Stimulated activated CD8-positive, alpha-beta memory T cell treated with anti-CD3 and anti-CD28 coated beads, Interleukin-12 subunit alpha, Interleukin-12 subunit beta, amount 100 ng/mL, for 1 hour (primary cell): Measurements from ENCODE around the gene PEX6.
"Not testable (repeated sequence)": the region's sequence is repeated elsewhere in the genome, so short reads cannot be mapped to it uniquely, and the experiment has no call there.

ENCODE experiments used
- DNase-seq: peaks from one replicate; pipeline ENCODE4 v3.0.0-alpha.2; 2020; ENCODE audit warnings: low read depth

Gene PEX6

DNA sequence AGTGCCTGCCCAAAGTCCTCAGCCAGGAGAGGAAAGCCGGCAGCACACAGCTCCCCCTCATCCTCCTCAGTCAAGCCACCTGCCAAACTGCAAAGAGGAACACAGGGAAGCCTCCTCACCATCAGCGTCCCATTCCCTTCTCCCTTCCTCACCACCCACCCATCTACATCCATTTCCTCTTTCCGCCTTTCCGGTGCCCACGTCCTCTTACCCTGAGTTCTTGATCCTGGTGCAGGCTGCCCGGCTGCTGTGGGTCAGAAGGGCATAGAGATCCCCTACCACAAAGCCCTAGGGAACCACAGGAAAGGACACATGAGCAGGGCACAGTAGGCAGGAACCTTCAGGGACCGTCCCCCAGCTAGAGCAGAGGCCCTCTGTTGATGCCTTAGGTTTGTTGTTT lies 12.4 kb downstream of the PEX6 start:
- DNase-seq, result no peak

DNA sequence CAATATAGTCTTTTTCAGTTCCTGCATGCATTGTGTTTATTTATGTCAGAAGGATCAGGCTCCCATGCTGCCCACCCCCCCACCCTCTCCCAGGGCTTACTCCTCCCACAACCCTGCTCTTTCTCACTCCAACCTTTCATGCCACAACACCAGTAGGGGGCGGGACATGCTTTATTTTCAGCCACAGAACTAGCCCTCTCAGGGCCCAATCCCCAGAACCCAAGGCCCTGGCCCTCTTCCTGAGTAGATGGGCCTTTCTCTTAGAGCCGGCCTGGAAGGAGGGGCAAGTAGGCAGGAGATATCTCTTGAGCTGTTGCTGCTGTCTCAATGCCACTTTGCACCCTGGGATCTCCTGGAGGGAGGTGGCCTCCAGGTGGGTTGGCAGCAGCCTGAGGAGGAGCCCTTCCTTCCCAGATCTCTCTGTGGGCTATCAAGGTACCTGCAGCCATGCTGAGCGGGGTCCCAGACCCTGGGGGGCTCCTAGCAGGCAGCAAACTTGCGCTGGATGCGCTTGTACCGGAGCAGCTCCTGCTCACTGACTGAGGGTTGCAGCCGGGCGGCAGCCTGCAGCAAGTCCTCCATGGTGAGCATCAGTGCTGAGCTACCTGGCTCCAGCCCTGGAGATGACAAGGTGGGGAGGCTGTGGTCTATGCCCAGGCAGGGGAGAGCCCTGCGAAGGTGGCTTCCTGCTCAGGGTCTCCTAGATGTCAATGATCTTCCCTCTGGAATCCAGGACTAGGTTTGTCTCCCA lies 15.0 kb downstream of the PEX6 start:
- DNase-seq, result no peak

DNA sequence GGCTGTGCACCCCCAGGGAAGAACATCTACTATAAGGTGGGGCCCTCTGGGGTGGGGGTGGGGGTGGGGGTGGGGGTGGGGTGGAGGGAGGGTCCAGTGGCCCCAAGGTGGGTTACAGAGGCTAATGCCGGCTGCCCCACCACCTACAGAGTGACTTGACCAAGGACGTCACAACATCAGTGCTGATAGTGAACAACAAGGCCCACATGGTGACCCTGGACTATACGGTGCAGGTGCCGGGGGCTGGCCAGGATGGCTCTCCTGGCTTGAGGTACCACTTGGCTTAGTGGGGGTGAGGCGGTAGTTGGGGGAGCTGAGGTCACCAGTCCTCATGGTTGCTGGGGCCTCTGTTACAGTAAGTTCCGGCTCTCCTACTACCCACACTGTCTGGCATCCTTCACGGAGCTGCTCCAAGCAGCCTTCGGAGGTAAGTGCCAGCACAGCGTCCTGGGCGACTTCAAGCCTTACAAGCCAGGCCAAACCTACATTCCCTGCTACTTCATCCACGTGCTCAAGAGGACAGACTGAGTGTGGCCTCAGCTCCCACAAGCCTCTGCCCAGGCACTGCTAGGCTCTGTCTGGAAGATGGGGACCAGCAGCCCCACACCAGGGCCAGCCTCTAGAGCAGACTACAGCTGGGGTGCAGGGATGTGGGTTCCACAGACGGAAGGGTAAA lies 15.7 kb downstream of the PEX6 start:
- DNase-seq, result no peak

DNA sequence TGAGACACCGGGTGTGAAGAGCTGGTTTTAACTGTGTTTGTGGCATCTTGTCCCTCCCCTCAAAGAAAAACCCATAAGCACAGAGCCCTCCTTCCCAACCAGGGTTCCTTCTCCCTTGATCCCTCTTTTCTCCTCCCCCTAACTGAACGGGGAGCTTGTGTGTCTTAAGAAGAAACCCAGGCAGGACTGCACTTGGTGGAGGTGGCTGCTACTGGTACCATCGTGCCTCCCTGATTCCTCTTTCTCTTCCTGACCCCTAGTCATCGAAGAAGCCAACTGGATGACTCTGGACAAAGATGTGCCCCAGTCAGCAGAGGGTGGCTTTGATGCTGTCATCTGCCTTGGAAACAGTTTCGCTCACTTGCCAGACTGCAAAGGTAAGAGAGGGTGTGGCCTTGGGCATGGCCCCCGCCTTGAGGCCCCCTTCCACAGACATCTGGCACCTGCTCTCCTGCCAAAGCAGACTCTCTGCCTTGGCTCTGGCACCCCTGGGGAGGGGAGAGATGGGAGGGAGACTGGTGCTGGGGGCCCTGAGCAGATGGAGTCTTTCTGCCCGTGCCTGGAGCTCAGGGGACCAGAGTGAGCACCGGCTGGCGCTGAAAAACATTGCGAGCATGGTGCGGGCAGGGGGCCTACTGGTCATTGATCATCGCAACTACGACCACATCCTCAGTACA lies 16.3 kb downstream of the PEX6 start:
- DNase-seq, result no peak

DNA sequence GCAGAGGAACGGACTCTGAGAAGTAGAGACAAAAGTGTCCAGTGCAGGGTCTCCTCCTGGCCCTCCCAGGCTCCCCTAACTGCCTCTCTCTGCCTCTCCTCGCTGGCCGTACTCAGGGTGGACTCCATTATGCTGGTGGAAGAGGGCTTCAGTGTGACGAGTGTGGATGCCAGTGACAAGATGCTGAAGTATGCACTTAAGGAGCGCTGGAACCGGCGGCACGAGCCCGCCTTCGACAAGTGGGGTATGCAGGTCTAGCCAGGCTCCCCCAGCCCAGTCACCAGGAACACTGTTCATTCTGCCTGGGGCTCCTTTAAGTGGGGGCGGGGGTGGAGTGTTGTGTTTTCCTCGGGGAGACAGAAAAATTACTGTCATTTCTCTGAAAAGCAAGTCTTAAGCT lies 16.9 kb downstream of the PEX6 start:
- no peak for DNase-seq

DNA sequence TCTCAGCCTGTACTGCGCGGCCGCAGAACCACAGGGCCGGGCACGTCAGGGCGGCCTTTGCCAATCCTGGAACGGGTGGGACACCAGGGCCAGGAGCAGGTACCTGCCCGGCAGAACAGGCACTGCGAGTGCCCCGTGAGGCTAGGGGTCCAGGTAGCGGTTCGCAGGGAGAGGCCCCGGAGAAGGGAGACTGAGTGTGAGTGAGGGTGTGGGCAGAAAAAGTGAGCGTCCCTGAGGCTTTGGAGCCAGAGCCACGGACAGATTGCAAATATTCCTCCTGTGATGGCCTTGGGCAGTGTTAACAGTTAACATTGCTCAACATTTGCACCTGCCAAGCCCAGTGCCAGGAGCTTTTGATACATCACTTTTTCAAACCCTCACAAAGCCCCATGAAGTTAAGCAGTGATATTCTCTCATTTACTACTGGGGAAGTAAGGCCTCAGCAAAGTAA lies 17.9 kb downstream of the PEX6 start:
- DNase-seq, result no peak

DNA sequence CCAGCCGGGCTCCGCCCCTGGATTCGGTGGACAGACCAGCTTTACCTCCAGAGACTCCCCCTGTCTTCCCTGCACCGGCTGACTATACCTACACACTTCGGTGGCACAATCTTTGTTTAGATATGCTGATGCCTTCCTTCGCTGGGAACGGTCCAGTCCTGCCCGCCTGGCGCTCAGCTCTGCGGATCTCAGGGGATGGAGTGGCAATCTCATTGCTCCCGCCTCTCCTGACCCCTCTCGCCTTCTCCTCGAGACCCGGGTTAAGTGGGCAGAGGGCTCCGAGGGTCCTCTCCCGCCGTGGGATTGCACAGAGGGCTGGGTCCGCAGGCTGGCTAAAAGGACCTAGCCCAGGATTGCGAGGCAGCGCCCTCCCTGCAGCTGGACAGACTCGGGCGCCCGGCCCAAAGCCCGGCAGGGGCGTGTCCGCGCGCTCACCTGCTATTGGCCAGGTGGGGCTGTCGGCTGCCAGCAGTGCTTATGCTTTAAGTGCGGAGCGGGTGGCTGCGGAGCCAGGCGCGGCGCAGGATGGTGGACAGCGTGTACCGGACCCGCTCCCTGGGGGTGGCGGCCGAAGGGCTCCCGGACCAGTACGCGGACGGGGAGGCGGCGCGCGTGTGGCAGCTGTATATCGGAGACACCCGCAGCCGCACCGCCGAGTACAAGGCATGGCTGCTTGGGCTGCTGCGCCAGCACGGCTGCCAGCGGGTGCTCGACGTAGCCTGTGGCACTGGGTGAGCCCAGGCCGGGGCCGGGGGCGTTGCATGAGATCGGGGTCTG lies 18.6 kb downstream of the PEX6 start, which contains the start of gene GNMT:
GNMT (plus strand) TSS at position 512 of the 777 bp plus-strand sequence; CDS start at position 526, 14 bp downstream.
- no peak for DNase-seq

DNA sequence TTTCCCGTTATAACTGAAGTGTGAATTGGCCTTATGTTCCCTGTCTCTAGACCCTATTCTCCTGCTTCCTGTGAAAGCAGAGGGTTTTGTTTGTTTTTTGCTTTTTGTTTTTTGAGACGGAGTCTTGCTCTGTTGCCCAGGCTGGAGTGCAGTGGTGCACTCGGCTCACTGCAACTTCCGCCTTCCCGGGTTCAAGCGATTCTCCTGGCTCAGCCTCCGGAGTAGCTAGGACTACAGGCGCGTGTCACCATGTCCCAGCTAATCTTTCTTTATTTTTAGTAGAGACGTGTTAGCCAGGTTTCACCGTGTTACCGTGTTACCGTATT lies 19.1 kb downstream of the PEX6 start:
- no peak for DNase-seq

DNA sequence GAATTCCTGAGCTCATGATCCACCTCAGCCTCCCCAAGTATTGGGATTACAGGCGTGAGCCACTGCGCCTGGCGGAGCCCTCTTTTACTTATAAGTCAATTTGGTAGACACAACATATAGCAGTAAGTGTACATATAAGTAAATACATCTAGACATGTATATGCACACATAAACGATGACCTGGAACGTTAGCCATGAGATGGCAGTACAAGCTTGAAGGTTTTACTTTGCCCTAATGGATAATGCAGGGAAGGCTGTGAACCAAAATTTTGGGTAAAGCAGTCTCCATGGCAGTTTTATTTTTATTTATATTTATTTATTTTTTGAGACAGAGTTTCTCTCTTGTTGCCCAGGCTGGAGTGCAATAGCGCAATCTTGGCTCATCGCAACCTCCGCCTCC lies 20.9 kb downstream of the PEX6 start:
- no peak for DNase-seq

DNA sequence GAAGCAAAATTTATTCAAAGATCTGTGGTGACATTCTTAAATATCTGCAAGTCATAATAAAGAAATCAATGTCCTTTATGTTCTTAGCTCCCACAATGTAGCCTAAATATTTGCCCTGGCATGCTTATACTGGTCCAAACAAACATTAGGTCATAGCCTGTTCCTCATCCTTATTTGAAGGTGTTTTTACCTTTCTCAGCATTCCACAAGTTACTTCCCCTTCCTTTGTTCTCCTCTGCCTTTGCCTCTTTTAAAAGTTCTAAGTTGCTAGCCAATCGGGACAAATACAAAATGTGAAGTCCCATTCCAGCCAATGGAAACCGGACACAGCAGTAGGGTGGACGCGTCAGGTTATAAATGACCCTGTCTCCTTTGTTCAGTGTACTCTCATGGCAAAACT lies 24.6 kb downstream of the PEX6 start:
- DNase-seq, result not testable (repeated sequence)

DNA sequence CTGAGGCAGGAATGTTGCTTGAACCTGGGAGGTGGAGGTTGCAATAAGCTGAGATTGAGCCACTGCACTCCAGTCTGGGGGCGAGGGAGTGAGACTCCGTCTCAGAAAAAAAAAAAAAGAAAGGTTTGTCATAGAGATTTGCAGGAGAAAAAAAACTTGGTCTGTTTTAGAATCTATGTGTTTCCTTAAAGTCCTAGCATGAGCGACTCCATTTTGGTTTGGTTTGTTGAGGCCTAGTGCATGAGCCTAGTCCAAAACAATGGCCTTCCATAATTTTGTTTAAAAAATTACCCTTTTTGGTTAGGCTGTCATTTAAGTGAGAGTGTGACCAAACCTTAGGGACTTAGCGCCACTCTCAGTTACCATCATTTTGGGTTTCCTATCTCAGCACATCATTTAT lies 26.6 kb downstream of the PEX6 start:
- DNase-seq, result no peak

DNA sequence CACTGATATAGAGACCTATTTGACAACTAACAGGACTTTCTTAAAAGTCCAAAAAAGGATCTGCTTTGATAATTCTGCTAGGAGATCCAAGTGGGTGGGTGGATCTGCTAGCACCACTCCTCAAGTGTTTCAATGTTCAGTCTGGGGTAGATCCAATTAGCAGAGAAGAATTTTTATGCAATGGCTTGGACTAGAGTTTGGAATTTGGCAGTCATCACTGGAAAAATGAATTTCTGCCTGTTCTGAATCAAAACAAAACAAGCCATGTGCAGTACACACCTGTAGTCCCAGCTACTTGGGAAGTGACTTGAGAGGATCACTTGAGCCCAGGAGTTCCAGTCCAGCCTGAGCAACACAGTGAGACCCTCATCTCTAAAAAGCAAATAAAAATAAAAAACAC lies 31.0 kb downstream of the PEX6 start:
- DNase-seq, result no peak

DNA sequence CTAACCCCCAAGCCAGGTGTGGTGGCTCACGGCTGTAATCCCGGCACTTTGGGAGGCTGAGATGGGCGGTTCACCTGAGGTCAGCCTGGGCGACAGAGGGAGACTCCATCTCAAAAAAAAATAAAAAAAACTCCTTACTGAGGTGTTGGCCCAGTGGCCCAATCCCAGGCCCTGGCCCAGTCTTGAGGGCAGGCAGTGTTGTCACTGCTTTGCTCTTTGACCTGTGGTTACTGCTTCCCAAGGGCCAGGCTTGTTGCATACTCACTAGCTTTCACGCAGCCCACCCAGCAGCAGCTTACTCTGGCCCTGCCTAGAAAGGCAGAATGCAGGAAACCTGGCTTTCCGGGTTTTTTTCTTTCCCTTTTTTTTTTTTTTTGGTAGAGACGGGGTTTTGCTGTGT lies 36.5 kb downstream of the PEX6 start:
- no peak for DNase-seq

DNA sequence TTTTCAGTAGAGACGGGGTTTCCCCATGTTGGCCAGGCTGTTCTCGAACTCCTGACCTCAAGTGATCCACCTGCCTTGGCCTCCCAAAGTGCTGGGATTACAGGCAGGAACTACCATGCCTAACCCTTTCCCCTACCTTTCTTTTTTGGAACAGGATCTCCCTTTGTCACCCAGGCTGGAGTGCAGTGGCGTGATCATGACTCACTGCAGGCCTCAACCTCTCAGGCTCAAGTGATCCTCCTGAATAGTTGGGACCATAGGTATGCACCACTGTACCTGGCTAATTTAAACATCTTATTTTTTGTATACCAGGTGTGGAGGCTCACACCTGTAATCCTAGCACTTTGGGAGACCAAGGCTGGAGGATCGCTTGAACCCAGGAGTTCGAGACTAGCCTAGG lies 37.6 kb downstream of the PEX6 start:
- not testable (repeated sequence) for DNase-seq

DNA sequence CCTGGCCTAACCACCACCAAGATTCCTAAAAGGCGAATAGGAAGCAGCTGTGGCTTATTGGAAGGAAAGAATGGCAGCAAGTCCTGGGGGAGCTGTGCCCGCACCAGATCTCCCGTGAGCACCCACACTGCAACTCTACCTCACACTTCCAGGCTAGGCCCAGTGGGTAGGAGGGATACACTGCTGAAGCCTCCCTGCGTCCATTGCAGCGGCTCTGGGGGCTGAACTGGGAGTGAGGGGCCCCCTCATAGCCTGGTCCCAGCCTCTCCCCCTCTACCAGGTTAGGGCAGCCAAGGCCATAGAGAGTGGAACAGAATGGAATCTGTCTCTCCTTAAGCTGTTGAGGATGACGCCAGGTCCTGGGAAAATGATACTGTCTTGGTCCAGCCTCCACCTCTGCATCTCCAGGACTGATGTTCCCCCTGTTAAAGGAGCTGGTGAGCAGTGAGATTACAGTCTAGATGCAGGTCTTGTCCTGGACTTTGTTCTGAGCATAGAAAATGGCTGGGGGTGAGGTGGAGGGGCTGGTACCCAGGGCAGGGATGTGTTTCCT lies 38.4 kb downstream of the PEX6 start:
- DNase-seq, result no peak

DNA sequence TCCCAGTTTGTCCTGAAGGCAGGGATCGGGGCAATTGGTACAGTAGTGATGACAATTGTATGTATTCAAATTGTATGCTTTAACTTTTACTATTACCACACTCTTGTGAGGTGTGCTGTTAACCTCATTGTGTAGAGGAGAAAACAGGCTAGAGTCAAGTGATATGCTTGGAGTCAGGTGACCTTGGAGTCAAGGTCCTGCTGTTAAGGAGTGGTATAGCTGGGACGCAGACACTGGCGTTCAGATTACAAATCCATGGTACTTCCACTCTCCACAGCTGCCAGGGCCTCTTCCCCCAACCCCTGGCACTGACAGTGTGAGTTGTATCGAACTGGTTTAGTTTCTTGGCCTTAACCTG lies 39.2 kb downstream of the PEX6 start:
- DNase-seq, result no peak

DNA sequence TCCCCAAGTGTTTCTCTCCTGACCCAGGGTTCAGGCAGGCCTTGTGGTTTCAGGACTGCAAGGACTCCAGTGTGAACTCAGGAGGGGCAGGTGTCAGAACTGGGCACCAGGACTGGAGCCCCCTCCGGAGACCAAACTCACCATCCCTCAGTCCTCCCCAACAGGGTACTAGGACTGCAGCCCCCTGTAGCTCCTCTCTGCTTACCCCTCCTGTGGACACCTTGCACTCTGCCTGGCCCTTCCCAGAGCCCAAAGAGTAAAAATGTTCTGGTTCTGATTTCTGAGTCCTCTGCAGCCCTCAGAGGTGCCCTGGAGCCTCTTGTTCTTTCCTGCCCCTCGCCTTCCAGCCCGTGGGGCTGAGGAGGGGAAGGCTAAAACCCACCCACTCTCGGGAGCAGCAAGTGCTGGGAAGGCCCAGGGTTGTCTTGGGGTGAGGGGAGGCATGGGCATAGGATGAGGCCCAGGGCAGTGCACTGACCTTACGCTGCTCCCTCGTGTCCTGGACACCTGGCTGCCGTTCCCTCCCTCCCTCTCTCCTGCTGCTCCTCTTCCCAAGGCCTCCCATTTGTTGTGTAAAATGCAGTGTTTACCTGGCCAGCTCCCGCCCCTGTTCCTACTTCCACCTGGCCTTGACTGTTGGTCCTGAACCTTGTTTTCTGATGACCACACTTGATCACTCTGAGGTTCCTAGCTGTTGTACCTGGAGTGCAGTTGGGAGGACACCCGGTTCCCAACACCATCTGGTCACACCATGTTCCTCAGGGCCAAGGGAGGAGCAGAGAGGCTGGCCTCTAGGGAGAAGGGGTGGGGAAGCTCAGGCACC lies 39.8 kb downstream of the PEX6 start:
- DNase-seq, result no peak

DNA sequence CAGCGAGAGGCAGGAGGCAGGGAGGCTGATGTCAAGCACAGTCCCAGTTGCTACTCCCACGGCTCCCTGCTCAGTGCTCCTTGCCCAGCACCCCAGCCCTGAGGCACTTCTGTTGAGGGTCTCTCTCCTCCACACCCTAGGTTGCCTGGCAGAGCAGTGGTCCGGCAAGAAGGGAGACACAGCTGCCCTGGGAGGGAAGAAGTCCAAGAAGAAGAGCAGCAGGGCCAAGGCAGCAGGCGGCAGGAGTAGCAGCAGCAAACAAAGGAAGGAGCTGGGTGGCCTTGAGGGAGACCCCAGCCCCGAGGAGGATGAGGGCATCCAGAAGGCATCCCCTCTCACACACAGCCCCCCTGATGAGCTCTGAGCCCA lies 40.6 kb downstream of the PEX6 start:
- no peak for DNase-seq

DNA sequence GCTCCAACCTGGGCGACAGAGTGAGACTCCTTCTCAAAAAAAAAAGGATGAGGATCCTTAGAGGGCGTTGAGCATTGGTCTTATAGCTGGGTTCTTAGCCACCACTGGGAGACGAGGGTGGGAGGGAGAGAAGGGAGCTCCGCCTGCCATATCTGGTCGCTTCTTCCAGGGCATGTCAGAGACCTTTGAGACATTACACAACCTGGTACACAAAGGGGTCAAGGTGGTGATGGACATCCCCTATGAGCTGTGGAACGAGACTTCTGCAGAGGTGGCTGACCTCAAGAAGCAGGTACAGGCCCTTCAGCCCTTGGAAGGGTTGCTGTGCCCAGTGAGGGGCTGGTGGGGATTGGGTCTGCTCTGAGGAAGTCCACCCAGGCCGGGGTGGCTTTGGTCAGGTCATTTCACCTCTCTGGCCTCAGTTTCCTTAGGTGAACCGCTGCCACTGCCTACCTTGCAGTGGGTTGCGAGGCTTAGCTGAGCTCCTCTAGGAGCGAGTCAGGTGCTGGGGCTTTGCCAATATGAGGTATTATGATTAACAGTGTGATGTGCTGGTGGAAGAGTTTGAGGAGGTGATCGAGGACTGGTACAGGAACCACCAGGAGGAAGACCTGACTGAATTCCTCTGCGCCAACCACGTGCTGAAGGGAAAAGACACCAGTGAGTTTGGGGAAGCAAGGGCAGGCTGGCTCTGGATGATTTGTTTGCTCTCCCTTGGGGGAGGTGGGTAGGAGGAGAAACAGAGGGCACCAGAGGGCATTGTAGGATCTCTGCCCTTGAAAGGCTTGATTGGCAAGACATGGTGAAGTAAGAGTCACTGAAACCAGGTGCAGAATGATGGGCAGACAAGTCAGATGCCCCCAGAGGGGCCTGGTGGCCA lies 41.2 kb downstream of the PEX6 start:
- DNase-seq, result no peak

DNA sequence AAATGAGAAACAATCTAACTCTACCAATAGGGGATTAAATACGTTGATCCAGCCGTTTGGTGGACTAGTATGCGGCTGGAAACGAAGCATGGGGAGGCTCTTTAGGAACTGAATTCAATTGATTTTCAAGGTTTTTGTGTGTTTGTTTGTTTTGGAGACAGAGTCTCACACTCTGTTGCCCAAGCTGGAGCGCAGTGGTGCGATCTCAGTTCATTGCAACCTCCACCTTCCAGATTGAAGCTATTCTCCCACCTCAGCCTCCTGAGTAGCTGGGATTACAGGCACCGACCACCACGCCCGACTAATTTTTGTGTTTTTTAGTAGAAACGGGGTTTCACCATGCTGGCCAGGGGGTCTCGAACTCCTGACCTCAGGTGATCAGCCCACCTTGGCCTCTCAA lies 42.6 kb downstream of the PEX6 start:
- DNase-seq, result no peak
